CD14-positive monocyte (primary cell): ENCODE measurements around the gene ABCB9. TPM values are rescaled to one million over a fixed set of nuclear protein-coding genes. Genes with fewer than 3 reads are reported as not detected.
"Not testable (repeated sequence)": the region's sequence is repeated elsewhere in the genome, so short reads cannot be mapped to it uniquely, and the experiment has no call there.

Experiments used
- DNase-seq, 3 donors: peaks; one replicate each; pipeline ENCODE4 v3.0.0-alpha.2; 2011 to 2022
- H2AFZ ChIP-seq: 2 replicates; pipeline ENCODE4 v1.6.0; 2012; ENCODE audit warnings: mild to moderate bottlenecking, low read depth, low read length, inconsistent platforms; ENCODE audit not compliant: insufficient read depth, poor library complexity, severe bottlenecking
- H3K27ac ChIP-seq, 2 donors: 1 replicate in 1 of 2; 2 replicates in 1 of 2; pipeline ENCODE4 v1.5.1; 2012 to 2013; ENCODE audit warnings: low read length in 2 of 2, control low read depth in 1 of 2, inconsistent platforms in 1 of 2, low read depth in 1 of 2, mild to moderate bottlenecking in 1 of 2
- H3K27me3 ChIP-seq, 2 donors: one replicate each; pipeline versions ENCODE4 v1.6.0 to v1.6.1; 2011 to 2013; ENCODE audit warnings: low read length in 2 of 2; ENCODE audit not compliant: control insufficient read depth in 2 of 2, insufficient read depth in 2 of 2
- H3K36me3 ChIP-seq, 2 donors: replicated peaks in 1 of 2; 1 replicate in 1 of 2; 2 replicates in 1 of 2; pipeline versions ENCODE4 v1.5.1 to v1.6.1; 2012 to 2013; ENCODE audit warnings: low read length in 2 of 2, control low read depth in 1 of 2, inconsistent platforms in 1 of 2, mild to moderate bottlenecking in 1 of 2; ENCODE audit not compliant: insufficient read depth in 2 of 2, control insufficient read depth in 1 of 2
- H3K4me1 ChIP-seq, 2 donors: 1 replicate in 1 of 2; 2 replicates in 1 of 2; pipeline versions ENCODE4 v1.5.1 to v1.6.1; 2012 to 2013; ENCODE audit warnings: low read length in 2 of 2, control low read depth in 1 of 2, inconsistent platforms in 1 of 2, mild to moderate bottlenecking in 1 of 2, moderate library complexity in 1 of 2; ENCODE audit not compliant: insufficient read depth in 2 of 2, control insufficient read depth in 1 of 2
- H3K4me2 ChIP-seq: replicated peaks from 2 replicates; pipeline ENCODE3; 2012; ENCODE audit warnings: low read length, moderate library complexity, mild to moderate bottlenecking; ENCODE audit not compliant: poor library complexity, severe bottlenecking; ENCODE audit errors: extremely low read depth
- H3K4me3 ChIP-seq, 3 experiments: fragments of 200-600 bp in 1 of 3; sonication (generic) in 1 of 3; replicated peaks in 1 of 3; 1 replicate in 2 of 3; 2 replicates in 1 of 3; pipeline ENCODE4 v1.5.1; 2011 to 2013; ENCODE audit warnings: low read length in 3 of 3, mild to moderate bottlenecking in 3 of 3, control low read depth in 2 of 3, low read depth in 2 of 3, inconsistent platforms in 1 of 3, moderate library complexity in 1 of 3
- H3K79me2 ChIP-seq: 2 replicates; pipeline ENCODE4 v1.6.0; 2012; ENCODE audit warnings: mild to moderate bottlenecking, control low read depth, inconsistent platforms, low read length, moderate library complexity; ENCODE audit not compliant: insufficient read depth
- H3K9ac ChIP-seq: 2 replicates; pipeline ENCODE4 v1.6.0; 2017; ENCODE audit warnings: low read length, mild to moderate bottlenecking; ENCODE audit not compliant: insufficient read depth, poor library complexity, severe bottlenecking
- H3K9me3 ChIP-seq, 2 donors: replicated peaks in 1 of 2; 1 replicate in 1 of 2; 2 replicates in 1 of 2; pipeline versions ENCODE4 v1.5.1 to v1.6.1; 2012 to 2013; ENCODE audit warnings: low read length in 2 of 2, control low read depth in 1 of 2; ENCODE audit not compliant: control insufficient read depth in 1 of 2, insufficient read depth in 1 of 2
- H4K20me1 ChIP-seq: 2 replicates; pipeline ENCODE4 v1.6.0; 2012; ENCODE audit warnings: mild to moderate bottlenecking, low read length, control low read depth, moderate library complexity; ENCODE audit not compliant: insufficient read depth
- H3K27ac Mint-ChIP-seq, 7 donors: one replicate each; pipeline ENCODE4 v1.8.0; 2020; ENCODE audit warnings: mild to moderate bottlenecking in 7 of 7, mixed read lengths in 7 of 7, moderate library complexity in 6 of 7, inconsistent platforms in 2 of 7
- H3K27me3 Mint-ChIP-seq, 3 donors: one replicate each; pipeline ENCODE4 v1.8.0; 2021 to 2022; ENCODE audit warnings: low read depth in 3 of 3, mild to moderate bottlenecking in 3 of 3, mixed read lengths in 3 of 3, moderate library complexity in 3 of 3, inconsistent platforms in 1 of 3
- H3K36me3 Mint-ChIP-seq, 2 donors: one replicate each; pipeline ENCODE4 v1.8.0; 2020; ENCODE audit warnings: mixed read lengths in 2 of 2, inconsistent platforms in 1 of 2, mild to moderate bottlenecking in 1 of 2
- H3K4me1 Mint-ChIP-seq: one replicate; pipeline ENCODE4 v1.8.0; 2020; ENCODE audit warnings: mild to moderate bottlenecking, mixed read lengths
- H3K4me3 Mint-ChIP-seq, 2 donors: one replicate each; pipeline ENCODE4 v1.8.0; 2020; ENCODE audit warnings: mild to moderate bottlenecking in 2 of 2, mixed read lengths in 2 of 2, moderate library complexity in 1 of 2
- H3K9me3 Mint-ChIP-seq, 7 donors: one replicate each; pipeline ENCODE4 v1.8.0; 2020 to 2022; ENCODE audit warnings: mixed read lengths in 7 of 7, mild to moderate bottlenecking in 6 of 7, moderate library complexity in 6 of 7, inconsistent platforms in 2 of 7
- WGBS: methylation state at CpG from one replicate; pipeline ENCODE4 v1.1.5; 2013; ENCODE audit warnings: missing lambda C conversion rate; ENCODE audit not compliant: insufficient coverage; 5-methylcytosine and 5-hydroxymethylcytosine counted together
- intact Hi-C, 2 donors: fragments of 100-400 bp; cut with micrococcal nuclease; formaldehyde crosslinking; loops; one replicate each; pipeline versions ENCODE4 v1.15.0 to v1.15.1; 2023
- polyA plus RNA-seq, 3 donors: library from polyadenylated mRNA; depleted of rRNA in 1 of 3; unstranded in 2 of 3; stranded (reverse) in 1 of 3; fragments of 300-500 nt in 2 of 3; fragments of >200 nt in 1 of 3; fragmentation: Illumina TruSeq in 2 of 3; gene quantifications; 1 replicate in 2 of 3; 2 replicates in 1 of 3; pipeline ENCODE4 v1.2.3, GENCODE V29; 2012 to 2021
- TF ChIP-seq, protein P1 (sequence below): fragments of 200-600 bp; IDR thresholded peaks from one replicate; pipeline ENCODE4 v1.8.0; 2022; ENCODE audit warnings: antibody characterized with exemption, mild to moderate bottlenecking

The ABCB9 gene
- polyA plus RNA-seq, 3 donors: 0.14 to 1.2 (median 0.22) TPM

- Mint-ChIP-seq H3K4me3 (peak overlapping the region; percentile 96 to 97), H3K27ac (peak overlapping the region in 5 of 7 donors; percentile 23 to 94 (median 50)), H3K27me3 (peaks cover 0 to 9% (median 7%) of the 10 kb centered on the region in 3 donors), H3K4me1 (peaks cover 78% of the 10 kb centered on the region), H3K36me3 (peaks cover 8 to 17% of the 10 kb centered on the region in 2 donors), H3K9me3 (peaks cover 3 to 9% (median 6%) of the 10 kb centered on the region in 7 donors)
- Histone ChIP-seq H3K4me1 (peaks cover 77 to 81% of the 10 kb centered on the region in 2 donors), H3K27ac (peak overlapping the region in 1 of 2 donors; percentile 87), H3K9ac (no peak overlapping the region), H3K4me3 (peak overlapping the region in 1 of 3 experiments; percentile 99), H3K9me3 (peaks cover 0 to 3% of the 10 kb centered on the region in 2 donors), H3K36me3 (no peaks in the 10 kb centered on the region), H3K4me2 (peak overlapping the region; percentile 92), H3K27me3 (peaks cover 0 to 3% of the 10 kb centered on the region in 2 donors), H3K79me2 (peaks cover 68% of the 10 kb centered on the region), H4K20me1 (peaks cover 65% of the 10 kb centered on the region), H2AFZ (no peak overlapping the region)
- no peak for DNase-seq
- intact Hi-C loops: loop anchor here in 1 of 2 donors (5.0 kb wide), 1 partner anchor 54 kb away; no protein-coding TSS in a partner anchor
- WGBS: 100% methylated on average over 1 of the region's 7 CpGs
- TF ChIP-seq, protein P1, sequence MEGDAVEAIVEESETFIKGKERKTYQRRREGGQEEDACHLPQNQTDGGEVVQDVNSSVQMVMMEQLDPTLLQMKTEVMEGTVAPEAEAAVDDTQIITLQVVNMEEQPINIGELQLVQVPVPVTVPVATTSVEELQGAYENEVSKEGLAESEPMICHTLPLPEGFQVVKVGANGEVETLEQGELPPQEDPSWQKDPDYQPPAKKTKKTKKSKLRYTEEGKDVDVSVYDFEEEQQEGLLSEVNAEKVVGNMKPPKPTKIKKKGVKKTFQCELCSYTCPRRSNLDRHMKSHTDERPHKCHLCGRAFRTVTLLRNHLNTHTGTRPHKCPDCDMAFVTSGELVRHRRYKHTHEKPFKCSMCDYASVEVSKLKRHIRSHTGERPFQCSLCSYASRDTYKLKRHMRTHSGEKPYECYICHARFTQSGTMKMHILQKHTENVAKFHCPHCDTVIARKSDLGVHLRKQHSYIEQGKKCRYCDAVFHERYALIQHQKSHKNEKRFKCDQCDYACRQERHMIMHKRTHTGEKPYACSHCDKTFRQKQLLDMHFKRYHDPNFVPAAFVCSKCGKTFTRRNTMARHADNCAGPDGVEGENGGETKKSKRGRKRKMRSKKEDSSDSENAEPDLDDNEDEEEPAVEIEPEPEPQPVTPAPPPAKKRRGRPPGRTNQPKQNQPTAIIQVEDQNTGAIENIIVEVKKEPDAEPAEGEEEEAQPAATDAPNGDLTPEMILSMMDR: no peak
Measured at GRCh38 chr12:122893208-122894153, 72.8 kb downstream of the ABCB9 start.

DNA sequence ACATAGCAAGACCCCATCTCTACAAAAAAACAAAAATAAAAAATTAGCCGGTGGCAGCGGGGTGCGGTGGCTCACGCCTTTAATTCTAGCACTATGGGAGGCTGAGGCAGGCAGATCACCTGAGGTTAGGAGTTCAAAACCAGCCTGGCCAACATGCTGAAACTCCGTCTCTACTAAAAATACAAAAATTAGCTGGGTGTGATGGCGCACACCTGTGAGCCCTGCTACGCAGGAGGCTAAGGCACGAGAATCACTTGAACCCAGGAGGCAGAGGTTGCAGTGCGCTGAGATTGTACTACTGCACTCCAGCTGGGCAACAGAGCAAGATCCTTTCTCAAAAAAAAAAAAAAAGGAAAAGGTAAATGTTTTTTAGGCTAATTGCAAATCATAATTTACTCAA is 73.5 kb downstream of the ABCB9 start:
- H3K36me3 ChIP-seq, H2AFZ ChIP-seq, H3K9me3 Mint-ChIP-seq, H3K27me3 ChIP-seq, H3K27me3 Mint-ChIP-seq, H3K9me3 ChIP-seq, DNase-seq: not testable (repeated sequence)
- Histone ChIP-seq H4K20me1 (peaks cover 72% of the 10 kb centered on the region), H3K9ac (peak overlapping the region; percentile 35), H3K79me2 (peaks cover 70% of the 10 kb centered on the region), H3K27ac (peak overlapping the region; percentile 63 to 87), H3K4me2 (peak overlapping the region; percentile 66), H3K4me3 (peak overlapping the region in 1 of 3 experiments; percentile 67), H3K4me1 (peaks cover 77 to 81% of the 10 kb centered on the region in 2 donors)
- peak overlapping the region; percentile 37 to 58 for H3K4me3 Mint-ChIP-seq
- H3K4me1 Mint-ChIP-seq: peaks cover 79% of the 10 kb centered on the region
- peaks cover 8 to 17% of the 10 kb centered on the region in 2 donors for H3K36me3 Mint-ChIP-seq
- intact Hi-C loops: loop anchor here in 1 of 2 donors (5.0 kb wide), 1 partner anchor 55 kb away; no protein-coding TSS in a partner anchor
- 98% methylated on average over 6 of the region's 9 CpGs for WGBS
- H3K27ac Mint-ChIP-seq: peak overlapping the region; percentile 77 to 94 (median 91)
